NCI-H1105 treated with DMSO at 0.1 percent for 48 hours (cell line): ENCODE results near the gene ADAM22.

Experiments used
- DNase-seq: peaks from one replicate; lab custom pipeline; 2025; lab: John Stamatoyannopoulos, UW

Gene ADAM22

DNA sequence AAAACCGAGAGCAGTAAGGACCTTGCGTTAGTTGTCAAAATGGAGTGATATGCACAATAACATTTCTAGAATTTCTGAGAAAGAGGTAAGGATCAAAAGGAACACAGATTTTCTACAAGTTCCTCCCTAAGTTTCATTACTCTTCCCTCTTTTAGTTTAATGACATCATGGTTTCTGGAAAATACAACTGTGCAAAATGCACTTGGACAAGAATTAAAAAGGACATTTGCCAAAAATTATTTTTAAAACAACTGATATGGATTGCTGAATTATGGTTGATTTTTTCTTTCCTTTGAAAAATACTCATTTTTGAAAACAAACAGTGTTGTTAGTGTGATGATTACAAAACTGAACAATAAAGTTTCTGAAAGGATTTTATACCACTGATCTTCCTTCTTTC is 233.7 kb downstream of the ADAM22 start:
- no peak for DNase-seq

DNA sequence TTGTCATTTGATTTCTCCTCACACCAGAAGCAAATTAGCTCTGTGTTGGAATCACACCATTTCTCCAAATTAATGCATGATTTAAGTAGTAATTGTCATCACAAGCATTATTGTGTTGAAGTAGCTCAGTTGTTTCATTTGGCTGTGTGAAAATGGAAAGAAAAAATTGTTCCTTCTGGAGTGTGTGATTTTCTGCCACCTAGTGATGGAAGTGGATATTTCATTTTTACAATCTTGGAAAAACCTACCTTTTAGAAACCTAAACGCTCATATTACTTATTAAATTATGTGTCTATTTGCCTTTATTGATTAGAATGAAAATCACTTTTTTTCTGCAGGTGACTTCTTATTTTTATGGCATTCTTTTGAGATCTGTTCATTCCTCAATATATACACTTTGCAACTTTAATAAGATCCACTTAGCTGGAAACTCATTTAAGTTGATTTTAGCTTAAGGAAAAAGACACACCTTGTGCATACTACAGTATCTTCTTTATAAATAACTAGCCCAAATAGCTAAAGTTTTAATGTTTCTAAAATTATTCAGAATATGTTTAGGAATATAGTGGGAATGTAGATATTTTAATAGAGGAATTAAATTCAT is 235.8 kb downstream of the ADAM22 start:
- DNase-seq, result peak; percentile 45

DNA sequence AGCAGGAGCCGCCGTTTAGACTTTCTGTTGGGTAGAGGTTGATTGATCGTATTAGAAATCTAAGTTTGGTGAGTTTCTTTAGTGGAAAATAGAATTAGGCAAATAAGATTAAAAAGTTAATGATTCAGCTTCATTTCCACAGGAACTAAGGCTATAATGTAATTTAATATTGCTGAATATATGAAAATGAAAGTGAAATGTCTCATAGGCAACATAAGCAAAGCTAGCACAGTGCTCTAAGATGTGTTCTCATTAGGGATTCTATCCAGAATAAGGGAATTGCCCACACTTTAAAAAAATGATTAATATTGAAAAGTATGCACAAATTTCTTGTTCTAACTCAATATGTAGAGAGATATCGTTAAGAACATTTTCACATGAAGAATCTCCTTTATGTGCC is 238.8 kb downstream of the ADAM22 start:
- DNase-seq, result no peak

DNA sequence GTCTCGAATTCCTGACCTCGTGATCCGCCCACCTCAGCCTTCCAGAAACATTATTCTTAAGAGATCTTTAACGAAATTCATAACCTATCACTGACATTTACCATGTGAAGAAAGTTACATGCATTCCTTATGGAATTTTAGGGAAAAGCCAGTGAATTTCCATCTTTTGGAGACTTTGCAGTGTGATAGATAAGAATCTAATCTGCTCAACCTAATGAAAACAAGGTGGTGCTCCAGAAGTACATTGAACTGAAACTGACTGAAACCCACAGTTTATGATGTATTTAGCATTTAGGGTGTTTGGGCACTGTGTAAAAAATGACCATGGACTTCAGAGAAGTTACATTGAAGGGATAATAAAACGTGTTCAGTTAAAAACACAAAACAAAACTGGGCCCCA is 242.1 kb downstream of the ADAM22 start:
- DNase-seq, result no peak

DNA sequence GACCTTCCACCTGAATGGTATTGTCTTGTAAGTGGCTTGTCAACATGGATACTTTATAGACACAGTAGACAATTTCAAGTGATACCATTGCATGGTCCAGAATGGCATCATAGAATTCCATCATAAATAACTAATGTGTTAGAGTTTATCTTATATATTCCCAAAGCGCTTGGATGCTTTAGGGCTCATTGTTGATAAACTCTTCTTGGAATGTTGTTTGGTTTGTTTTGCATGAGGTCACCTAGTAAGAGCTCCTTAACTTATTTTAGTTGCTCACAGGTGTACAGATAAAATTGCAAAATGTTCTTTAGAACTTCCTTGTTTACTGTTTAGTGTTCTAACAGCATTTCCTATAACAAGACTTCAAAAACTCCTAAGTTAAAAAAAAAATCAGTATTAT is 249.0 kb downstream of the ADAM22 start:
- DNase-seq, result no peak

DNA sequence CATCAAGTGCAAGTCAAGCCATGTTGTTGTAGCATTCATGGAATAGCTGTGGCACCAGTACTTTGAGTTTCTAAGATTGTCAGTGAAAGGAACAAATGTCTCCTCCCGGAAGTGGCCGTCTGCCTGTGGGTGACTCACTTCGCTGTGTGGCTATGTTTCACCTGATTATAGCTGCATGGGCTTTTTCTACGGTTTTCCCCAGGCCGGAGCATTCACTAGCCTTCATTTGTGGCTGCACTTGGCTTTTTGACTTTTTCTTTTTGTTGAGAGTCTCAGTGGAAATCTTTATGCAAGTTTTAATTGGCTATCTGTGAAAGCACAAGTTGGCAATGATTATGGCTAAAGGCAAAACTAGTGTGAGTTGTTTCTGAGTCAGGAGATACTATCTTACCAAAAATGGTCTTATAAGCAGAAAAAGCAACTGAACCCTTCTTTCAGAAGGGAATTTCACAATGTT is 250.8 kb downstream of the ADAM22 start:
- DNase-seq, result no peak

DNA sequence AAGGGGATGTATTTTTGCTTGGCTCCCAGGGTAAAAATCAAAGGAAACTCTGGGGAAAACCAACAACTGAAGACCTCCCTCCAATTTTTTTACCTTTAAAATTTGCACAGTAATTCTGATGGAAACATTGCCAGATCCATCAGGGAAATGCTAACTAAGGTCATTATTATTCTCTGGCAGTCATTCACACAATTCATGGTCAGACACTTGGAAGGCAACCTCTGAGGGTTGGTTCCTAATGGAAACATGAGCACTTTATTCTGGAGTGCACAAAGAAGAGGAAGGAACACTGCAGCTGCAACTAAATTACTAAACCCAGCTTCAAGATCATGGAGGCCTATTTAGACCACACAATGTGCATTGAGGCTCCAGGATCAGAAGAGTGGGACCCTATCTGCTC is 251.6 kb downstream of the ADAM22 start:
- no peak for DNase-seq

DNA sequence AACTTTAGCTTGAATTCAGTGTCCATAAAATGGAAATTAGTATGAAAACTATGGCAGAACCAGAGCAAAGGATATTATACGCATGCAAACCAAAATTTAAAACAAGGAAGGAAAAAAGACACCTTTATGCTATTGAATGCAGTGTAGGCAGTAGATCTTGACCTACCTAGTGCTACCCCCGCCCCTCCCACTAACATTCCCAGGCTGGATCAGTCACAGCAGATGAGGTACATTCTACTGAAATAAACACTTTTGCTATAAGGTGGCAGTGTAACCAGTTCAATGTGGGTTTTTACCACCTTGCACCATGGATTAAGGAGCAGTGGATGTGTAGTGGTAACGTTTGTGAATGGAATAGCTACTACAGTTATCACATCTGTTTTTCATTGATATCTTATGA is 257.9 kb downstream of the ADAM22 start:
- DNase-seq, result no peak

DNA sequence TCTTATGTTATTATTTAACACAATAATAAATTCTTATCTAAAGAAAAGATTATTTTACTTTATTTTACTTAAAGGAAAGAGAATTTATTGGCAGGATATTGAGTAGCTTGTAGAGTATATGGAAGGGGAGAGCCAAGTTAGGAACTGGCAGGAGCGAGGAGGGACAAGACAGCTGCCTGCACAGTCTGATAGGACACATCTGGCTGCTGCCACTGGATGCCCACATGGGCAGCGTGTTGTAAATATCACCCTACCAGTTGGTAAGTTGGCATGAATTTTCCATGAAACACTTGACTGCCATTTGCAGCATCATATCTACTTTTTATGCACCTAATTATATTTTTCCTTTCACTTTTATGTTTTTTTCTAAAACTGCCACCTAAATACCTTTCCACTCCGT is 266.2 kb downstream of the ADAM22 start:
- DNase-seq, result peak; percentile 69

DNA sequence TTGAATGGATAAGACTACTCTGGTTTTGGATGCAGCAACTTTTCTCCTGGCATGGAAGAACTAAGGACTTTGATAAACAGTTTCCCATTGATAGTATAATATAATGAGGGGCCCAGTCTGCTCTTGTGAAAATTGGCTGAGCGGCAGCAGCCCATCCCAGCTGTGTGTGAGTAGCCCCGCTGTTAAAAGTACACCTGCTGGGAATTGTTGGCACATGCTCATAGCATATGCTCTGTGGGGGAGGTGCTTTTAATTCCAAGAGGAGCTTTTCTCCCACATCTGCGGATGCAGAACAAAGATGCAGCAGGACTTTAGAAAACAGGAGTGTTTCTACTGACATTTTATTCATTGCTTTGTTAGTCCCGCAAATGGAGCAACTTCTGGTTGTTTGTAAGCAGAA is 266.7 kb downstream of the ADAM22 start:
- peak; percentile 97 for DNase-seq

DNA sequence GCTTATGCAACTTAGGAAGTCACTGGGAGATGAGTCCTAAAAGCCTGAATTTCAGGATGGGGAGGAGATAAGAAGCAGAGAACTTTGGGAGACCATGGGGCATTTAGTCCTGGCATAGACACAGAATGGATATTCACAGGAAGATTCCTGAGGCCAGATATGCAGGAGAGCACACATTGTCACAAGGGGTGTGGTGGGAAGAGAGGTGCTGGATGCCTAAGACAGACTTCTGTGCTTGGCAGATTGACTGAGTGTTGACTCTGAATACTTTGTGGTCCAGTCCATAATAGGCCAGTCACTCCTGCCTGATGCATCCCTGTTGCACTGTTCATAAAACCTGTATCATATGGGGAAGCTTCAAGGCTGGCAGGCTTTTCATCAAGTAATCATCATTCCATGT is 267.3 kb downstream of the ADAM22 start:
- DNase-seq, result no peak

DNA sequence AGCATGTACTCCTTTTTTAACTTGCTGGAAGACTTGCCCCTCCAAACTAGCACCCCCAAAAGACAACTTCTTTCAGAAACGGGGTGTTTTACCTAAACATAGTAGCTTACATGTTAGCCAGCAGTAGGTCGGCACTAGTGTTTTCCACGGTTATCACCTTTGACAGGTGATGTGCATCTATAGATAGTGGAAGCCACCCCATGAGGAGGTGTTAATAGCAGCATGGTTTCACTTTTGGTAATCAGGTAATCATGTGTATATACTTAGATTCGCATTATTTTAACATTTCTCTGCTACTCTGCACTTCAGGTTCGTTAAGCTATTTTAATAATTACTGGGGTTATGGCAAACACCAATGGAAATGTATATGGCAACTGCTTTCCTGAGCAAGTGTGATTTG is 268.2 kb downstream of the ADAM22 start:
- no peak for DNase-seq

DNA sequence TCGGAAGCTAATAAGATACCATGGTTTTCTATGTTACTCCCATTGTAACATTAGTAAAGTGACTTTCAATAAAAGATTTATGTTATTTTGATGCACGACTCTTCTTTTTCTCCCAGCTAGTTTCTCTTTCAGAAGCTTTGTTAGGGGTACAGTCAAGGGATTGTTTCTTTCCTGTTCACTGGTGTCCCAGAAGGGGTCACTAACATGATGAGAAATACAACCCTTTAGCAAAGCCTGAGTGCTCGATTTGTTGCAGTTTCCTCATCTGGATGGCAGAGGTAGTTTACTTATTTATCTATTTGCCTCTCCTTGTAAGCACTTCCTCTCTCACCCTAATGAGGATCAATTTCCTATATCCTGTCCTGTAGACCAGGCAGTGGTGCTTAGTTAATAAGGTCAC is 268.7 kb downstream of the ADAM22 start:
- DNase-seq, result no peak

DNA sequence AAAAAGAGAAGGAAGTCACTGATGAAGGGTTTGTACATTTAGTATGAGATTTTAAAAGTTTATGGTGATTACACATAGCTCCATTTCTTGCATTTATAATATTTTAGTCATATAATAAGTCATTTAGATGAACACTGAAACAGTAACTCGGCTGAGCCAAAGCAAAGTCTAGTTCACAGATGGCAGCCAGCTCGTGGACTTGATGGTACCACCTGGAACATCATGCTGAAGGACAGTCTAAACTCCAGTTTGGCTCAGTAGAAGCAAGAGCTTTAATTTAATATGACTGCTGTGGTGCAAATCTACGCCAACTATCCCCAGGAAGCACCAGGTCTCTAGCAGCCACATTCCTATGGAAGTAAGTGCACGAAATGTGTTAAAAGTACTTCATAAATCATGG is 269.4 kb downstream of the ADAM22 start:
- no peak for DNase-seq

DNA sequence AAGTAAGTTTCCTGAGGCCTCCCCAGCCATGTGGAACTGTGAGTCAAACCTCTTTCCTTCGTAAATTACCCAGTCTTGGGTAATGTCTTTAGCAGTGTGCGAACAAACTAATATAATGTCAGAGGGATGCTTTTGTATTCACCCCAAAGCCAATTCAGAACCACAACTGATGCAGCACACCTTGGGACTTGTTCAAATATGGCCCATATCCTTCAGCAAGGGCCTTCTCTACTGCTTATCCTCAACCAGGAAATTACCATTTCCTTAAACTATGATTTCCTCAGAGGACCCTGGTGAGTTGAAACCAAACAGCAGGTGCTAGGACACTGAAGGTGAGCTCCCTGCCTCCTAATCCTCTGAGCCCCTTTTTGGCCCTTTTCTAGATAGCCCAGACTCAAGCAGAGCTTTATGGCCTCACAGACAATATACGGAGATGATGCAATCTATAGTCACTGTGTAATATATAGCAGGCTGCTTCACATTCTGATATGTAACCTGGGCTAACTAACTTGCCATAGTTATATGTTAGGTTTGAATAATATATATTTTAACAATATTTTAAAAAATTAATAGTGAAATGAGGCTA is 270.6 kb downstream of the ADAM22 start:
- DNase-seq, result no peak

DNA sequence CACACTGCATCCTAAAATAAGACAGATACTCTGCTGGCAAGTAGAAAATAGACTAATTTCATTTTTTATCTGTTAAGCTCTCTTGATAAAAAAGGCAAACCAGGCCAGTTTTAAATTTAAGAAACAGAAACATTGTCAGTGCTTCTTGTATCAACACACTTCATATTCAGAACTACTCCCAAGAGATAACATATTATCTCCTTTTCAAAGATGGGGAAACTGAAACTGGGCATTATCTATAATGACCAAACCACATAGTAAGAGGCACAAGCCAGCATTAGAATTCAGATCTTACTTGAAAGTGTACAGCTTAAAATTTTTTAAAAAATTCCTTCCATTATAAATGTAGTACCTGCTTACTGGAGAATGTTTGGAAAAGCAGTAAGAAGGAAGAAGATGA is 271.1 kb downstream of the ADAM22 start:
- DNase-seq, result no peak

DNA sequence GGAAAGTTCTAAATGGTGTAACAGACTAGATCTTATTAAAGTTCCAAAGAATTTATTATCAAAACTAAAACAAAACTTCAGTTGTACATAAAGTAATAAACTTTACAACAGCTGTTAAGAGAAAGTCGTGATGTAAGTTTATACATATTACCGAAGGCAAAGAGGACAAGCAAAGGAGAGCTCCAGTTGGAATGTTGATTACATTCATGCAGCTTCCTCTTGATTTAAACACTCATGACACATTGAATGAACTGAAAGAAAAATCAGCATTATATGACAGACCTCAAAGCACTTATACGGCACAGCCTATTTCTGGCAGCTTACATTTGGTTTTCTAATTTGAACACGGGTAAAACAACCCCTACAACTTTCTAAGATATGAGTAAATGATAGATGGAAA is 272.2 kb downstream of the ADAM22 start:
- DNase-seq, result no peak

DNA sequence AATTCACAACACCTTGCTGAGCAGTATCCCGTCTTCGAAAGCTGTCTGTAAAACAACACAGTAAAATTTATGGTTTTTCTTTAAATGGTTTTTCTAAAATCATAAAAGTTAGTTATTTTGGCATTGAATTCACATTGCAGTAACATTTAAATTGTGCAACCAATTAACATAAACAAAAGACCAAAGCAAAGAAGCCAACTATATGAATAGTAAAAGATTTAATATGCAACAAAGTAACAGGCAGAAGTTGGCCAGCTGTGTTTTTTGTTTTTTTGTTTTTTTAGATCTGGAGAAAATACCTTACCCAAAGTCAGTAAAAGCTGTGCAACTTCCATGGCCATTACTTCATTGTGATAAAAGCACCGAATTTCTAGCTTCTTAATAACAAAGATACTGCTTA is 274.5 kb downstream of the ADAM22 start:
- no peak for DNase-seq

DNA sequence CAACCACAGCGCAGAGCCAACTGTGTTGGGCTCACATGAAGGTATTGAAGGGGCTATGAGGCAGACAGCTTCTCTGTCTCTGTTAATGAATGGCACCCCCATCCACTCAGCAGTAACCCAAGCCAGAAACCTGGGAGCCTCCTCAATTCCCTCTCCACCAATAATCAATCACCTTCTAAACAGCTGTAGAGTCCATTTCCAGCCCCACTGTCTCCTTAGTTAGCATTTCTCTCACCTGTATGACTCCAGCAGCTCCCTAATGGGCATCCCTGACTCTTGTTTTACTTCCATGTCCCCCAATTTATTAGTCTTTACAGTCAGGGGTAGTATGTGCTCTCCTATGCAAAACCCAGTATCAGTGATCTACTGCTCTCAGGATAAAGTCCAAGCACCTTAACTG is 278.9 kb downstream of the ADAM22 start:
- DNase-seq, result no peak

DNA sequence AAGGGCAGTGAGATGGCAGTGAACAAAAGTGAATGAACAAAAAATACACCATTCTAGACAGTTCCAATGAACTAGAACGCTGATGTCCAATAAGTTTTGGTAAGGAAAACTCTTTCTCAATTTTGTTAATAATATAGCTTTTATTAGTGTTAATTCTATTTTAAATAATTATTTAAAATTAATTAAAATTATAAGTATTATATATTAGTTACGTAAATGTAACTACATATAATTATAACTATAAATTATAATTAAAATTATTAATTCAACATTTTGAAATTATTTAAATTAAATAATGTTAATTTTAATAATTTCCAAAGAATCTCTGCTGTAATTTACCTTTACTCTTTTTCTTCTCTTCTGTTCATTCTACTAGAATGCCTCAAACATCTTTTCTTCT is 280.4 kb downstream of the ADAM22 start:
- DNase-seq, result no peak

DNA sequence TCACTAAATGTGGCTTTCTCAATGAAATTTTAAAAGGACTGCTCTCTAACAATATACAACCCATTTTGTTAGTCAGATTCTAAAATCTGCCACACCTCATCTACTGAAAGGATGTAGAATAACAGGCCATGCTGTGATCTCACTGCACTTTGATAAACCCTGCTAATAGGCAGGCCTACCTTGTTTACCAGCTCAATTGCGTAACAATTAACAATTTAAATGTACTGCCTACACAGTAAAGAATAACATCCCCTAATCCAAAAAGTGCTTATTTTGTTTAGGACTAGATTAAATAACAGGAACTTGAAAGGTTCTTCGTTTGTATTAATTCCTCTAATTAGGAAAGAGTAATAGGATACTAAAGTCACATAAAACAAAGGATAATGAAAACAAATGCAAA is 281.2 kb downstream of the ADAM22 start:
- DNase-seq, result no peak

DNA sequence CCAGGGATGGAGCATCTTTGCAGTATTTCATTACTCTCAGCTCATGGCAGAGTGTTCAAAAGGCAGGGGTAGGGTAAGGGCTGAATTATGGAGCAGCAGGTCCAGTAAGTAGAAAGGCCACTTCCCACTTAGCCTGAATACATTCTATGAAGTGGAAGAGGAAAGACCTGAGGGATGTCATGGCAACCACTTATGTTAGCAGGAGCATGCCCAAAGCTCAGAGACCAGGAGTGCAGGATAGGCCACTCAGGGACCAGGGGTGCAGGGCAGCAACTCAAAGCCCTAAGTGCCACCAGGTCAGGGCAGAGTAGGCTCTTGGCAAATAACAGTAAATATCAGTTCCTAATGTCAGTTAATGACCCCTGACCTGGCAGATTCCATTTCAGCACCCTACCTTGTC is 282.2 kb downstream of the ADAM22 start:
- DNase-seq, result no peak

DNA sequence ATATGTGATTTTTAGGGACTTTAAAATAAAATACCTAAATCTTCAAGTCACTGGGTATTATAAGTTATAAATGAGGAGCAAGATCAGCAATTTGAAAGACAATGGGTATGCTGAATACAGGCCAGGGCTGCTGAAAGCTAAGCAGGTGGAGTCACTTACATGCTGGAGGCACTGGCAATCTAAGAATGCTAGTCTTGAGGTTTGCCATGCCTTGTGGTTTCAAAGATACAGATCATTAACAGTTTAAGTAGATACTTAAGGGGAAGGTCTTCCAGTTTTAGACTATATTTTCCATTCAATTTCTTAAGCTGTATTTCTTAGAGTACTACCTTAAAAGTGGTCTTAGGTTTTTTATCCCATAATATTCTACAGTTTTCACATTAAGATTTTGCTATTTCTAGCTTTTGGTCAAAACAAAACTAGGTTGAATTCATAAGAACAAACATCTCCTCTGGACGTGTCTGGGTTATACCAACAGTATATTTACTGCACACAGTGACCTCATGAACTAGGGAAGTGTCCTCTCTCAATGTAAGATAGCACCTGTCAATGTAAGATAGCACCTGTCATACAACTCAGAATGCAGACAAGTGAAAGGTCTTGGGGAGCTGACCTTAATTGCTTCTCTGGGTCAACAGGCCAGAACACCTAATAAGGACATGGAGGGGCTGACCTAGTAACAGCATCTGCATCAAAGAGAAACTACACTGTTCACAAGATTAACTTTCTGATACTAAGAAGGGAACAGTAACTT is 283.8 kb downstream of the ADAM22 start:
- DNase-seq, result no peak

DNA sequence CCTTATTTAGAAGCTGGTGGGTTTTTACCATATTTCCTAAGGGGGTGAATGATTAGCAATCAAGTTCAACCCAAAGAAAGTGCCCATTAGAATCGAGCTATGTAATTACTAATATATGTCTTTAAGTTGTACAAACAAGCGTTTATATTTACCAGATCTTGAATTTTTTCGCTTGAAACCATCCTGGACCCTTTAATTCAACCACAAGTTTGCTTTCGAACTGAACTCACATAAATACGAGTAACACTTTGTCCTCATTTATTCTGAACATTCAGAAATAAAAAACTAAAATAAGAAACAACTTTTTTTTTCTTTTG is 284.3 kb downstream of the ADAM22 start:
- no peak for DNase-seq
